ENCODE measurements around the gene MAP4.

MAP4 gene

GRCh38 chr3:47964740-47965139 lies 51.5 kb downstream of the MAP4 start:
- DNase-seq (ENCODE audit: low read depth in 3 of 3, low spot score in 1 of 3) = no peak

- DNase-seq (ENCODE audit: low read depth in 3 of 3, low spot score in 1 of 3) = no peak
Measured at GRCh38 chr3:47961815-47962606, 54.2 kb downstream of the MAP4 start.

- no peak for DNase-seq (ENCODE audit: low read depth in 3 of 3, low spot score in 1 of 3)
Measured at GRCh38 chr3:47961036-47961435, 55.2 kb downstream of the MAP4 start.

GRCh38 chr3:47956521-47956920 lies 59.7 kb downstream of the MAP4 start:
- no peak for DNase-seq (ENCODE audit: low read depth in 3 of 3, low spot score in 1 of 3)

DNA sequence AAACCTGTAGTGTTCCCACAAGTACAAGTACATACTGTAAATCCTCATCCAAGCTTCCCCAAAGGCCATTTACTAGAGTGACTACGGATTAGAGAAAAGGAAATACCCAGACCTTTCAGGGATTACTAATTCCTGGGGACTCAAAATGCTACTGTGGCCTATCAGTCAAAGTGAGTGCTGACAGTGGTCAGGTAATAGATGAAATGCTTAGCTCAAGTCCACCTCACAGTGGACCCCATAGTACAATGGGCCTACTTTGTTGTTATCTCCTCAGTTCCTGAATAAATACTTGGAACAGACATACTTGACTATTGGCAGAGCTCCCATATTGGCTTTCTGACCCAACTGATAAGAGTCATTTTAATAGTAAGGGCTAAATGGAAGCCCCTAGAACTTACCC lies 61.6 kb downstream of the MAP4 start:
- DNase-seq (ENCODE audit: low read depth in 3 of 3, low spot score in 1 of 3) = no peak

DNA sequence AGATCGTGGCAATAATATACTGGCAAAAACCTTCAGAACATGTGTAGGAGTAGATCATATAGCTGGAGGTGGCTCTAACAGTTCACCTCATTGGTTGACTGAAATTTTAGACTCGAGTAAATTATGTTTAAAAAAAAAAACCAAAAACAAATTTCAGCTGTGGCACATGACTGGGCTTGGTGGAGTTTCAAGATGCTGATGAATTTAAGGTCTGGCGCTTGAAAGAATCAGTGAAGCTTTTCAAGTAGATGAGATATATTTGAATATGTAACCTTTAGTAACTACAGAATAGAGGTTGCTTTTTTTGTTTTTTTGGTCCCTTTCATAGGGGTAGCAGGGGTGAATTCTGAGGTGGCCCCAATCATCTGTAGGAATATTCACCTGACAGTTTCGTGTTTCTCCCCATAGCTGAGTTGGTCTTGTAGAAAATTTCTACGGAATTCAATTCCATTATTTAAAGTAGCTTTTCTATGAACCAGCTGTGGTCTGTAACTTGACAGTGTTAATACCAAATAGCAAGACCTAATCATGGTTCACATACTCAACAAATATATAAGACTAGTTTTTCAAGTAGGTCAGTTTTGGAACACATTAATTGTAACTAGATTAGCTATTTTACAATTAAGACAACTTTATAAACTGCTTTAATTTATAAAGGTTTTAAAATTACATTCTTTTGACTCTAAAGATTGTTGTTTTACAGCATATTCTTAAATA lies 65.6 kb downstream of the MAP4 start:
- DNase-seq (ENCODE audit: low read depth in 3 of 3, low spot score in 1 of 3) = no peak

DNA sequence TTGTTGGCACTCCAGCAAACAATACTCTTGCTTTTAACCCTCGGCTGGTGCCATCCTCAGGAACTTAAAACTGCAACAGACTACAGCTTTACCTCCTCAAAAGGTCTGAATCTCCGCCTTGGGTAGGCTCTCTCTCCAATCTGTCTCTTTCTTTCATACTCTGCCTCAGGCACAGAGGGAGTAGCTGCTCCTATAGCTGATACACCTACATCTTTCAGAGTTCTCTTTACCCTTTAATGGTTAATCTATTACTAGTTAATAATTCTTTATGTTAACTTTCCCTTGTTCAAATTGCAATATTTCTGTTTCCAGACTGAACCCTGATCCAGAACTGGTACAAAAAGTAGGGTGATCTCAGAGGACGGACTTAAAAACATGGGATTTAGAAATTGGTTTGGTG lies 66.2 kb downstream of the MAP4 start:
- DNase-seq (ENCODE audit: low read depth in 3 of 3, low spot score in 1 of 3) = no peak

GRCh38 chr3:47940232-47940631 lies 76.0 kb downstream of the MAP4 start:
- no peak for DNase-seq (ENCODE audit: low read depth in 3 of 3, low spot score in 1 of 3)

DNA sequence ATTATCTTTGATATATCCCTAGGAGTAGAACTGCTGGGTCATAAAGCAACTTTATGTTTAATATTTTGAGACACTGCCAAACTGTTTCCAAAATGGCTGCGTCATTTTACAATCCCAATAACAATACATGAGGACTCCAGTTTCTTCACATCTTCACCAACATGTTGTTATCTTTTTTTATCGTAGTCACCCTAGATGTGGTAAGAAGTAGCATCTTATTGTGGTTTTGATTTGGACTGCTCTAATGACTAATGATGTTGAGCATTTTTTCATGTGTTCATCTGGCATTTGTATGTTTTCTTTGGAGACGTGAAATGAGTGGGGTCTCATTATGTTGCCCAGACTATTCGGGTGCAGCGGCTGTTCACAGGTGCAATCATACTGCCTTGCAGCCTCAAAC lies 83.8 kb downstream of the MAP4 start:
- no peak for DNase-seq (ENCODE audit: low read depth in 3 of 3, low spot score in 1 of 3)

DNA sequence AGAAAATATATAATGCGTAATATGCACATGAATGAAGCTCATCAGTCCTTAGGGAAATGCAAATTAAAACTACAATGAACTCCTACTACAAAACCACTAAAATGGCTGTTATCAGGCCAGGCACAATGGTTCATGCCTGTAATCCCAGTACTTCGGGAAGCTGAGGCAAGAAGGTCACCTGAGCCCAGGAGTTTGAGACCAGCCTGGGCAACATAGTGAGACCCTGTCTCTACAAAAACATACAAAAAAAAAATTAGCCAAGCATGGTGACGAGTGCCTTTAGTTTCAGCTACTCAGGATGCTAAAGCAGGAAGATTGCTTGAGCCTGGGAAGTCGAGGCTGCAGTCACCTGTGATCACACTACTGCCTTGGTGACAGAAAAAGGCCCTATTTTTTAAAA lies 85.2 kb downstream of the MAP4 start:
- DNase-seq (ENCODE audit: low read depth in 3 of 3, low spot score in 1 of 3) = no peak

DNA sequence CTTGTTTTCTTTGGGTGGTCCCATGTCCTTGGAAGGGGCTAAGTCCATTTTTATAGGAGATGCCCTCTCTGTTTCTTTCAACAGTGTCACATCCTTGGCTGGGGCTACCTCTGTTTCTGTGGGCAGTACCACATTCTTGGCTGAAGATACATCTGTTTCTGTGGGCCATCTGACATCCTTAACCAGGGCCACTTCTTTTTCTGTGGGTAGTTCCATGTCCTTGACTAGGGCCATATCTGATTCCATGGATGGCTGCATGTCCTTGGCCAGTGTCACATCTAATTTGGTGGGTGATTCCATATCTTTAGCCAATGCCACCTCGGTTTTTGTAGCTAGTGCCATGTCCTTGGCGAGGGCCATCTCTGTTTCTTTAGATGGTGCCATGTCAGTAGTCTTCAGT lies 99.5 kb downstream of the MAP4 start:
- DNase-seq (ENCODE audit: low read depth in 3 of 3, low spot score in 1 of 3) = no peak

GRCh38 chr3:47916201-47916600 lies 100.0 kb downstream of the MAP4 start:
- DNase-seq (ENCODE audit: low read depth in 3 of 3, low spot score in 1 of 3) = no peak

DNA sequence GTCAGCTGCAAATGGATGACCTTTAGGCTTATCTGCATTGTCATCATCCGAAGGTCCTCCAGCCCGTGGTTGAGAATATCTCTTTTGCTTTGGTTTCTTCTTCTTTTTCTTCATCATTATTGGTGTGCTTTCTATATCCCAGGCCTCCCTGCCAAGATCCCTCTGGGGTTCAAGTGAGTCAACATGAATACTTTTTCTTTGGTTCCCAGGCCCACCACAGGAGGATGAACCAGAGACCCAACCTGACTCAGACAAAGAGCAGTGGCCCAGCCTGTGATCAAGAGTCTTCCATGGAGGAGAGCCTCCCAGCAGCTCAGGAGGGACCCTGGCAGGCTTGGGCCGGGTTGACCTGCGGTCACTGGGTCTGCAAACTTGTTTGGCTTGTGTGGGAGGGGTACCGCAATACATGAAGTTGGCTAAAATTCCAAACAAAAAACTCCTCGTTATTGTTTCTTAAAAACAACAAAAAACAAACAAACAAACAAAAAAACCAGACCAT lies 104.2 kb downstream of the MAP4 start:
- DNase-seq (ENCODE audit: low read depth in 3 of 3, low spot score in 1 of 3) = no peak

- no peak for DNase-seq (ENCODE audit: low read depth in 3 of 3, low spot score in 1 of 3)
Measured at GRCh38 chr3:47910777-47911440, 105.3 kb downstream of the MAP4 start.

GRCh38 chr3:47910233-47910632 lies 106.0 kb downstream of the MAP4 start:
- DNase-seq (ENCODE audit: low read depth in 3 of 3, low spot score in 1 of 3) = no peak

DNA sequence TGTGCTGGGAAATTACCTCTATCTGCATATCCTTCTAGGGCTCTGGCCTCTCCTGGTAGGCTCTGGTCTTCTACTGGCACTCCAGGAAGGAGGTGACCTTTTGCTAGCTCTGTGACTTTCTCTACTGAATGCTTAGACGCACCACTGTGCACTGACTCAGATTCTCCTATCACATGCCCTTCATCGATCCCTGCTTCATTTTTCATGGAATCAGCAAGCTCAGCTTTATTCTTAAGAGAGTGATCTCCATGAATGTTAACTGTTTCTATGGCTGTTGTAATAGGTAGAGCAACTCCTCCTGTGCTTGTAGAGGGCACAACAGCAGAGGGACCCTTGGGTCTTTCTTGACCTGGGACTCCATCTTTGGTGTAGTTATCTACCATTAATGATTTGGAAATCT lies 106.6 kb downstream of the MAP4 start:
- no peak for DNase-seq (ENCODE audit: low read depth in 3 of 3, low spot score in 1 of 3)

DNA sequence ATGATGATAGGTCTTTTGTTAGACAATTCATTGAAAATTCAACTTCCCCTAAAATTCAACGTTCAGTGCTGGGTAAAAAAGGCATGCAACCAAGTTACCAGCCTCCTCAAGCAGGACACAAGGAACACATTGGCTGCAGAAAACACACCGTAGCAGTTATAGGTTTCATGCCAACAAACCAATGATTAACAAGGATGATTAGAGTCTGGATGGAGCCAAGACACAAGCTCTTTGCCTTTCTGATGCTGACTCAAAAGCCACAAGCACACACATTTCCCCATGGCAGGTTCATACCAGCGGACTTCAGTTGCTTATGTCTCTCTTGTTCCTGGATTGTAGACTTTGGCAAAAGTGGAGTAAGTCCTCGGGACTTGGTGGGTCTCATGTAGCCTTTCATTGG lies 107.5 kb downstream of the MAP4 start:
- DNase-seq (ENCODE audit: low read depth in 3 of 3, low spot score in 1 of 3) = no peak

DNA sequence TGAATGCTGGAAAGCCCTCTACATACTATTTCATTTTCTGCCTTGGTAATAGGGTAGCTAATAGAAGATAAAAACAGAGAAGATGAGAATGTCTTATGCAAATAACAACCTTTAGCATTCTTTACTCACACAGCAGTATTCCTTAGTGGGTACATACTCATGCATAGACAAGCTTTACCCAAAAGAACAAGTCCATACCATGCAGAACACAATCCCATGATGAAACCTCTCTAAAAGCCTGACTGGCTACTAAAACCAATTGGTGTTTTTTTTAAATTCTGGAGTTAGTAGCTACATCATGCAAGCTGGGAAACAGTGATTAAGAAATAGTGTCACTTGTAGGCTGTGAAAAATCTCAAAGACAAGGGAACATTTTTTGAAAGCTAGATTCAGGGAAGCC lies 108.4 kb downstream of the MAP4 start:
- no peak for DNase-seq (ENCODE audit: low read depth in 3 of 3, low spot score in 1 of 3)

GRCh38 chr3:47902746-47903145 lies 113.5 kb downstream of the MAP4 start:
- DNase-seq (ENCODE audit: low read depth in 3 of 3, low spot score in 1 of 3) = no peak

DNA sequence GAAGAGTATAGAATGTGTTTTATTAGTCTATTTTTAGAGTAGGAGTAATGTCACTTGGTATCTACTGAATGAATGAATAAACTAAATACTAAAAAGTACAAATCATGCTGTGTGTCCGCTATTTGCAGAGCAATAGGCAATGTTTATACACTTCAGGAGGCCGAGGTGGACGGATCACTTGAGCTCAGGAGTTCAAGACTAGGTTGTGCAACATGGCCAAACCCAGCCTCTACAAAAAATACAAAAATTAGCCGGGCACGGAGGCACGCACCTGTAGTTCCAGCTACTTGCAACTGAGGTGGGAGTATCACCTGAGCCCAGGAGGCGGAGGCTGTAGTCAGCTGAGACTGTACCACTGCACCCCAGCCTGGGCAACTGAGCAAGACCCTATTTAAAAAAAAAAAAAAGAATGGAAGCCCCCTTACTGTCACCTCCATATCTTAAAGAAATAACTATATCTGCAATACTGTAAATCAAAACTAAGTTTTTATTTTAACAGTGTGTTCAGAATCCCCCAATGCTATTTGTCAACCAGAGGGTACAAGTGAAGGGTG lies 114.9 kb downstream of the MAP4 start:
- no peak for DNase-seq (ENCODE audit: low read depth in 3 of 3, low spot score in 1 of 3)

GRCh38 chr3:47899495-47900108 lies 116.6 kb downstream of the MAP4 start:
- no peak for DNase-seq (ENCODE audit: low read depth in 3 of 3, low spot score in 1 of 3)

Data from stimulated activated CD4-positive, alpha-beta T cell treated with anti-CD3 and anti-CD28 coated beads, TNF-alpha, amount 100 ng/mL, for 1 hour (primary cell).